ENCODE measurements around the gene SUCLG2.

GRCh38 chr3:67601385-67601784 lies 53.0 kb downstream of the SUCLG2 start:
- TF ChIP-seq POLR2A (IDR thresholded peaks at IDR 0.05) (no peak), CTCF (IDR thresholded peaks at IDR 0.05) (no peak)
